Activated T-helper 2 cell treated with anti-CD3 and anti-CD28 coated beads, Interferon-gamma antibody, Interleukin-2, Interleukin-4, amounts not matched to agents 10 μg/mL and 5 μg/mL and 100 μg/mL, durations not matched to agents 14 hours and 24 hours and 36 hours (primary cell): ENCODE results near the gene KCNJ6. TPM values are rescaled to one million over a fixed set of nuclear protein-coding genes. Genes with fewer than 3 reads are reported as not detected.

Experiments used
- DNase-seq: peaks from one replicate; pipeline ENCODE4 v3.0.0; 2021; ENCODE audit warnings: low spot score
- H3K27ac Mint-ChIP-seq: one replicate; pipeline ENCODE4 v1.8.0; 2021; ENCODE audit warnings: mixed read lengths
- H3K27me3 Mint-ChIP-seq: one replicate; pipeline ENCODE4 v1.8.0; 2021; ENCODE audit warnings: low read depth, mixed read lengths
- H3K36me3 Mint-ChIP-seq: one replicate; pipeline ENCODE4 v1.8.0; 2021; ENCODE audit warnings: low read depth, mixed read lengths
- H3K4me1 Mint-ChIP-seq: one replicate; pipeline ENCODE4 v1.8.0; 2021; ENCODE audit warnings: low read depth, mixed read lengths
- H3K4me3 Mint-ChIP-seq: one replicate; pipeline ENCODE4 v1.8.0; 2021; ENCODE audit warnings: low read depth, mild to moderate bottlenecking, moderate library complexity, mixed read lengths
- H3K9me3 Mint-ChIP-seq: one replicate; pipeline ENCODE4 v1.8.0; 2021; ENCODE audit warnings: mixed read lengths
- intact Hi-C: fragments of 100-400 bp; cut with micrococcal nuclease; formaldehyde crosslinking; loops from one replicate; pipeline ENCODE4 v1.15.1; 2023
- total RNA-seq: library from RNA; stranded (reverse); gene quantifications from 2 replicates; pipeline ENCODE4 v1.2.3, GENCODE V29; 2022

Gene KCNJ6
- total RNA-seq, 1 donor from 2014 or later: not detected

- no peak for DNase-seq
- Mint-ChIP-seq H3K4me3 (no peak overlapping the region), H3K36me3 (peaks cover 4% of the 10 kb centered on the region), H3K4me1 (no peaks in the 10 kb centered on the region), H3K27ac (no peak overlapping the region), H3K27me3 (peaks cover 9% of the 10 kb centered on the region), H3K9me3 (peaks cover 19% of the 10 kb centered on the region)
- intact Hi-C loops: no loop called here
Observed at GRCh38 chr21:37574316-37574715, 341.9 kb downstream of the KCNJ6 start.

GRCh38 chr21:37571442-37571841 is 344.8 kb downstream of the KCNJ6 start:
- Mint-ChIP-seq H3K36me3 (no peaks in the 10 kb centered on the region), H3K27ac (no peak overlapping the region), H3K27me3 (peaks cover 10% of the 10 kb centered on the region), H3K4me3 (no peak overlapping the region), H3K9me3 (no peaks in the 10 kb centered on the region), H3K4me1 (no peaks in the 10 kb centered on the region)
- no peak for DNase-seq
- intact Hi-C loops: no loop called here

DNA sequence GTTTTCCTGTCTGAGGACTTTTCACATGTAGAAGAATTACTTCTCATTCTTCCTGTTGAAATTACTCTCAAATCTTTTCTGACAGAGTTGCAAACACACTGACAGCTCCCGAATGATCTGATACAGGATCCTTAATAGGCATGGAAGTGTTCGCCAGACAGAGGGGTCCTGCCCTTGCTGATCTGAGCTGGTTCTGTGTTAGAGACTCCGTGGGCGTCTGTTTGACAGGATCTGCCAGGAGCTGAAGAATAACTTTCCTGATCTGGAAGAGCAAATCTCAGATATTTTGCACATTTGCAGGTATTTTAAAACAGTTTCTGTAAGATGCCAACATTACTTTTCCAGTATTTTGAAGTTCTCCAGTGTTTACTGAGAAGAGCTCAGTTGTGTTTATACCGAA is 347.3 kb downstream of the KCNJ6 start:
- Mint-ChIP-seq H3K4me1 (peaks cover 13% of the 10 kb centered on the region), H3K9me3 (no peaks in the 10 kb centered on the region), H3K27me3 (peaks cover 10% of the 10 kb centered on the region), H3K4me3 (no peak overlapping the region), H3K27ac (no peak overlapping the region), H3K36me3 (no peaks in the 10 kb centered on the region)
- DNase-seq: no peak
- intact Hi-C loops: loop anchor here (10.0 kb wide), 1 partner anchor 604 kb away; the partner anchor contains the start of gene HLCS

DNA sequence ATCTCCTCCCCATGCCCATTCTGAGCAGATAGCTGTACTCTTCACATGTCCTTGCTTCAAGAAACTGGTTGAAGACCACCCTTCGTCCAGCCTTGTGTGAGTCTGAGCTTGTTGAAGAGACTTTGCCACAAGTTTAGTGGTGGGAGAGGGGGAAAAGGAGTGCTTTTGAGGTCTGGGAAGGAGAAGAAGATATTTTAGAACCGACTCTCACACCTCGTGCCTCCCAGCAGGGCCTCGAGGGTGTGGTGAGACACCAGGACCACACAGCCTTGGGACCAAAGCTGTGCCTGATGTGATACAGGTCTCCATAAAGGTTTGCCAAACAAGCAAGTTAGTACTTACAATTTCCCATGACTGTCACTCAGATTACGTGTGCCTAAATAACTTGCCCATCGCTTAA is 347.8 kb downstream of the KCNJ6 start:
- DNase-seq: no peak
- H3K27me3 Mint-ChIP-seq: peaks cover 10% of the 10 kb centered on the region
- H3K27ac Mint-ChIP-seq: no peak overlapping the region
- no peaks in the 10 kb centered on the region for H3K9me3 Mint-ChIP-seq
- peaks cover 13% of the 10 kb centered on the region for H3K4me1 Mint-ChIP-seq
- H3K36me3 Mint-ChIP-seq: no peaks in the 10 kb centered on the region
- intact Hi-C loops: loop anchor here (10.0 kb wide), 1 partner anchor 604 kb away; the partner anchor contains the start of gene HLCS
- H3K4me3 Mint-ChIP-seq: no peak overlapping the region

DNA sequence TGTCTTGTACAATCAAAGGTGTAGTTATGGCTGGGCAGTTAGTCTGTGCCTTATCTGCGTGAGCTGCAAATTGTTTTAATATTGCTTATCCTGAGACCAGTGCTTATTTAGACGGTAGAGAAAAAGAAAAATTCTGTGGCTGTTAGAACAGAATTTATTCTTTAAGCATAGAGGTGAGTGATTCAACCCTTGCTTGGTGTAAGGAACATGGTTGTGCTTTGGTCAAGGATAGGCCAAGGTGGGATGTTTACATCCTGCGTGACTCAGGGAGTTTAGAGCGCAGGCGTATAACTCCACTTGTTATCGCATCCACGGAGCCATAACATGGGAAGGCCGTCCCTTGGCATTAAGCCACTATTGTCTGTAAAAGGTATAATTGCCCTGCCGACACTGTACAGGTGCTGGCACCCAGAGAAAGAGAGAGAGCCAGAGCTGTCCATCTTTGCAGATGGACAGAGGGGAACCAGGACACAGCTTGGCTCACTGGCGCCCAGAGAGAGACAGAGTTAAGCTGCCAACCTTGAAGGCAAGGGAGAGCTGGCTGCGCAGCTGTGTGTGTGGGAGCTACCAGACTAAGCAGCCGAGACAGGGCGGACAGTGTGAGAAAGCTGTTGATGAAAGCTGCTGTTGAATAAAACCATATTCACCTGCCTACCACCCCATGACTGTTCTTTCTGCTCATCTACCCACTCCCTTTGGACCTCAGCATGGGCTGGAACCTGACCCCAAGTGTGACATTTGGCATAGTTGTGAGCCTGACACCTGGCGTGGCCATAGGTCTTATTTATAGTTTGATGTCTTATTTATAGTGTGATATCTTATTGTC is 349.3 kb downstream of the KCNJ6 start:
- no peaks in the 10 kb centered on the region for H3K9me3 Mint-ChIP-seq
- H3K27ac Mint-ChIP-seq: no peak overlapping the region
- no peak overlapping the region for H3K4me3 Mint-ChIP-seq
- no peaks in the 10 kb centered on the region for H3K36me3 Mint-ChIP-seq
- peaks cover 10% of the 10 kb centered on the region for H3K27me3 Mint-ChIP-seq
- intact Hi-C loops: loop anchor here (10.0 kb wide), 1 partner anchor 602 kb away; the partner anchor contains the start of gene HLCS
- peaks cover 17% of the 10 kb centered on the region for H3K4me1 Mint-ChIP-seq
- DNase-seq: no peak

DNA sequence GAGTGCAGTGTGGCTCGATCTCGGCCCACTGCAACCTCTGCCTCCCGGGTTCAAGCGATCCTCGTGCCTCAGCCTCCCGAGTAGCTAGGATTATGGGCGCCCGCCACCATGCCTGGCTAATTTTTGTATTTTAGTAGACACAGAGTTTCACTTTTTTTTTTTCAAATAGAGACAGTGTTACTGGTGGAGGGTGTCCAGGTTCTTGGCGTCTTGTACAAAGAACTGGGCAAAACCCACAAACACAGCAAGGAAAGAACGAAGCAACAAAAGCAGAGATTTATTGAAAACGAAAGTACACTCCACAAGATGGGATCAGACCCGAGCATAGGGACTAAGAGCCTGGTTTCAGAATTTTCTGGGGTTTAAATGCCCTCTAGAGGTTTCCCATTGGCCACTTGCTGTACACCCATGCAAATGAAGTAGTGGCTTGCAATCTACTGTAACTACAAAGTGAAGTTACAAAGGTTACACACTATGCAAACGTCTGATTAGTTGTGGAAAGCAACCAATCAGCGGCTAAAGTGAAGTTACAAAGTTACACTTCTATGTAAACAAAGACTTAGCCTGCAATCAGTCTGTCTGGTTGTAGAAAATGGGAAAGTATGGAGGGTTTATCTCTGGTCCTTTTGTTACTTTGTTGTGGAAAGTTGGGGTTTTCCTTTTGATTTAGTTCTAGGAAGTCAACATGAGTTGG is 350.6 kb downstream of the KCNJ6 start:
- H3K4me1 Mint-ChIP-seq: peaks cover 17% of the 10 kb centered on the region
- H3K9me3 Mint-ChIP-seq: no peaks in the 10 kb centered on the region
- peak overlapping the region; percentile 98 for H3K27ac Mint-ChIP-seq
- no peaks in the 10 kb centered on the region for H3K36me3 Mint-ChIP-seq
- peaks cover 6% of the 10 kb centered on the region for H3K27me3 Mint-ChIP-seq
- intact Hi-C loops: loop anchor here (10.0 kb wide), 1 partner anchor 601 kb away; the partner anchor contains the start of gene HLCS
- DNase-seq: peak; percentile 4
- H3K4me3 Mint-ChIP-seq: peak overlapping the region; percentile 0

- H3K27me3 Mint-ChIP-seq: peaks cover 4% of the 10 kb centered on the region
- intact Hi-C loops: loop anchor here (1.0 to 10.0 kb wide), 7 partner anchors 63 to 1882 kb away; partner anchors contain the start of genes DYRK1A, HLCS, LCA5L and VPS26C
- H3K9me3 Mint-ChIP-seq: no peaks in the 10 kb centered on the region
- no peaks in the 10 kb centered on the region for H3K36me3 Mint-ChIP-seq
- peak overlapping the region; percentile 98 for H3K27ac Mint-ChIP-seq
- H3K4me1 Mint-ChIP-seq: peaks cover 17% of the 10 kb centered on the region
- H3K4me3 Mint-ChIP-seq: peak overlapping the region; percentile 86
- DNase-seq: no peak
Observed at GRCh38 chr21:37564924-37565529, 351.2 kb downstream of the KCNJ6 start.

- peak overlapping the region; percentile 98 for H3K27ac Mint-ChIP-seq
- peak overlapping the region; percentile 86 for H3K4me3 Mint-ChIP-seq
- H3K27me3 Mint-ChIP-seq: peaks cover 2% of the 10 kb centered on the region
- no peaks in the 10 kb centered on the region for H3K9me3 Mint-ChIP-seq
- H3K36me3 Mint-ChIP-seq: no peaks in the 10 kb centered on the region
- peaks cover 17% of the 10 kb centered on the region for H3K4me1 Mint-ChIP-seq
- peak; percentile 80 for DNase-seq
- intact Hi-C loops: loop anchor here (1.0 to 10.0 kb wide), 7 partner anchors 62 to 1883 kb away; partner anchors contain the start of genes DYRK1A, HLCS, LCA5L and VPS26C
Observed at GRCh38 chr21:37564341-37564923, 351.8 kb downstream of the KCNJ6 start.

DNA sequence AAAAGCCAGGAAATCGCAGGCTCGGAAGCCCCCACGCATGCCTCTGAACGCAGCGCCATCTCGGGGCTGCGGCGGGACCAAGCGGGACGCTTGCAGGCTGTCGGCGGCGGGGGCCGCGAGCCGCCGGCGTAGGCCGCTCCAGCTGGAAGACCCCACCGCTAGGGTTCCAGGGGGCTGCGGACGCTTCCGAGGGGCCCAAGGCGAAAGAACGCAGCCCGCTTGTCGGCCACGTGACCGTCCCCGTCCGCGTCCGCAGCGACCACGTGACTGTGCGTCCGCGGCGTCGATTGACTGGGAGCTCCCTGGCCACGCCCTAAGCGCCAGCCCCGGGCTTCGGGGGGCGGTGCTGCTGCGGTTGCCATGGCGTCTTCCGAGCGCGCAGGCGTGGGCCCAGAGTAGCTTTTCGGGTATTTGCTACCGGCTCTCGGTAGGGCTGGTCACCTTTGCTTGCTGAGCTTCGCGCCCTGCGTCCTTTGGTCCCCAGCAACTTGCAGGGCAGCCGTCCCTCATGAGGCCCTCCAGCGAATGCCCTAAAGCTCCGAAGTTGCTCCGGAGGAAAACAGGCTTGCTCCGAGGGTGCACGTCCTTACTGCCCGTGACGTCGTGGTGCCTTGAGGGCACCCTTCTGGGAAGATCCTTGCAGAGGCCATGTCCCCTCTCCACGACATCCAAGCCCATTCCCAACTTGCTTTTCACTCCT is 352.5 kb downstream of the KCNJ6 start:
- Mint-ChIP-seq H3K27me3 (peaks cover 6% of the 10 kb centered on the region), H3K27ac (peak overlapping the region; percentile 98), H3K36me3 (no peaks in the 10 kb centered on the region), H3K4me1 (peaks cover 17% of the 10 kb centered on the region), H3K4me3 (peak overlapping the region; percentile 86), H3K9me3 (no peaks in the 10 kb centered on the region)
- peak; percentile 91 for DNase-seq
- intact Hi-C loops: loop anchor here (1.0 to 10.0 kb wide), 7 partner anchors 61 to 1884 kb away; partner anchors contain the start of genes DYRK1A, HLCS, LCA5L and VPS26C

DNA sequence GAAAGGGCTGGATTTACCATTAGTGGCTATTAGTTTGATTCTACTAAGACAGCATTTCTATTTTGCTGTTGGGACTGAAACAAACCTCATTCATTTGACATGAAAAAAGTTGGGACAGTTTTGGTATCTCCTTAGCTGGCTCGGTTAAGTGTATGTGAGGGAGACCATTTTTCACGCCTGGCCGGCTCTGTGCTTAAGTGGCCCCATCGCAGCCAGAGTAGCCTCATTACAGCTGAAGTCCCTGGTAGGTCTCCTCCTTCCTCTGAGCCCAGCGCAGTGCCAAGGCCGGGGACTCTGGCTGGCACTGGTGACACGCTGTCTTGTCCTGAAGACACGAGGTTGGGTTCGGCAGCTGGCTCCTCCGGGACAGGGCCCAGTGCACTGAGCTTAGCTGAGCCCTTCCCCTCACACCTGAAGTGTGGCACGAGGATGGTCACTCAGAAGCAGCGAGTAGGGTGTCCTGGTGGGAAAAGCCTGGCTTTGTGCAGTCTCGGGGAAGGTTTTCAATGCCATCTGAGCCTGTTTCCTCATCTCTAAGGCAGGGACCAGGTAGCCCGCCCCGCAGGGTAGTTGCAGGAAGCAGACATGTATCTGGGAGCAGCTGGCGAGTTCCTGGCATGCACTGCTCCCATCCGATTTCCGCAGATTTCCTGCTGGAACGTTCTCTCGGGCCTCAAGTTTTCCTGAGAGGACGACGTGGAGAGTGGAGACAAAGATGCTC is 353.2 kb downstream of the KCNJ6 start:
- no peak for DNase-seq
- H3K4me3 Mint-ChIP-seq: peak overlapping the region; percentile 86
- H3K36me3 Mint-ChIP-seq: no peaks in the 10 kb centered on the region
- H3K9me3 Mint-ChIP-seq: no peaks in the 10 kb centered on the region
- intact Hi-C loops: loop anchor here (5.0 to 10.0 kb wide), 5 partner anchors 61 to 1884 kb away; partner anchors contain the start of genes HLCS and LCA5L
- peaks cover 6% of the 10 kb centered on the region for H3K27me3 Mint-ChIP-seq
- H3K4me1 Mint-ChIP-seq: peaks cover 17% of the 10 kb centered on the region
- peak overlapping the region; percentile 86 for H3K27ac Mint-ChIP-seq
